Stimulated activated CD4-positive, alpha-beta T cell treated with anti-CD3 and anti-CD28 coated beads, TNF-alpha, amount 100 ng/mL, for 24 hours (primary cell): ENCODE measurements around the gene SPATA6.

Experiments used
- DNase-seq, 3 experiments: peaks; one replicate each; pipeline ENCODE4 v3.0.0-alpha.2; 2020; ENCODE audit warnings: low read depth in 3 of 3

Gene SPATA6

GRCh38 chr1:48251821-48252220, 220.2 kb downstream of the SPATA6 start:
- DNase-seq, result no peak

GRCh38 chr1:48251323-48251722, 220.7 kb downstream of the SPATA6 start:
- no peak for DNase-seq

- no peak for DNase-seq
Measured at GRCh38 chr1:48250572-48250971, 221.4 kb downstream of the SPATA6 start.

- DNase-seq, result no peak
Measured at GRCh38 chr1:48249868-48250267, 222.1 kb downstream of the SPATA6 start.

GRCh38 chr1:48248356-48248755, 223.6 kb downstream of the SPATA6 start:
- DNase-seq, result no peak

DNA sequence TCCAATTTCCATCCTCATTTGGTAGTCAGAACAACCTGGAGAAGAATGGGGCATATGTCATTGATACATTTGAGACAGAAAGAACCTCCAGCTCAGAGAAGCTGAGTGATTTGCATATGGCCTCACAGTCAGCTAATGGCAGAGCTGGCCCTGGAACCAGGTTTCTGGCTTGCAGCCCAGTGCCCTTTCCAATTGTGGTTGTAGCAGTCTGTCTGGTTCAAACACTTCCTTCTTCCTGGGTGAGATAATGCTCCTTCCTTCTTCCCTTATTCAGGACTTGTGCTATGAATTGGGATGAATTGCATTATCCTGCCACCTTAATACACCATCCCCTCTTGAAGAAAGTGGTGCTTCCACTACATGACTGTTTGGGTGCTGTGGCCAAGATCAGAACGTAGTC, 225.3 kb downstream of the SPATA6 start:
- DNase-seq, result no peak
